D721Med (cell line): ENCODE results near the gene CDC42EP1.
"Not testable (repeated sequence)": the region's sequence is repeated elsewhere in the genome, so short reads cannot be mapped to it uniquely, and the experiment has no call there.

Experiments
- DNase-seq: peaks from one replicate; pipeline ENCODE4 v3.0.0; 2011; ENCODE audit warnings: low spot score; ENCODE audit not compliant: insufficient read length
- FAIRE-seq: peaks from 2 replicates; lab custom pipeline; 2011; peaks lifted over from hg19 to GRCh38; lab: Jason Lieb, UNC
- CTCF ChIP-seq: IDR thresholded peaks from 2 replicates; pipeline ENCODE4 v1.5.1; 2012; ENCODE audit warnings: mild to moderate bottlenecking, control low read depth; ENCODE audit not compliant: insufficient read depth; ENCODE audit errors: missing control alignments

The CDC42EP1 gene

GRCh38 chr22:37604875-37605274 is 44.6 kb downstream of the CDC42EP1 start:
- no peak for TF ChIP-seq CTCF
- FAIRE-seq (no peak), DNase-seq (no peak)

GRCh38 chr22:37607010-37607934 is 47.0 kb downstream of the CDC42EP1 start:
- DNase-seq (peak; percentile 36), FAIRE-seq (no peak)
- TF ChIP-seq CTCF: peak; percentile 71

- FAIRE-seq: no peak
- no peak for DNase-seq
- TF ChIP-seq CTCF: no peak
Observed at GRCh38 chr22:37607935-37608476, 47.7 kb downstream of the CDC42EP1 start.

GRCh38 chr22:37608477-37609239 is 48.4 kb downstream of the CDC42EP1 start, which contains the start of gene GGA1:
Gene GGA1 (plus strand): TSS chr22:37608834. CDS start chr22:37608861, 27 bp downstream.
- TF ChIP-seq CTCF: no peak
- FAIRE-seq (no peak), DNase-seq (peak; percentile 64)

GRCh38 chr22:37609240-37610152 is 49.2 kb downstream of the CDC42EP1 start:
- no peak for FAIRE-seq
- no peak for DNase-seq

GRCh38 chr22:37610153-37610475 is 49.8 kb downstream of the CDC42EP1 start:
- FAIRE-seq, DNase-seq: not testable (repeated sequence)

More at GRCh38 chr22:37609240-37610152, 49.2 kb downstream of the CDC42EP1 start:
- TF ChIP-seq CTCF: no peak
